ENCODE data around the gene SCFD2. TPM values are rescaled to one million over a fixed set of nuclear protein-coding genes. Genes with fewer than 3 reads are reported as not detected.

The SCFD2 gene
- polyA plus RNA-seq, 1 donor from 2014 or later = 5.0 TPM

DNA sequence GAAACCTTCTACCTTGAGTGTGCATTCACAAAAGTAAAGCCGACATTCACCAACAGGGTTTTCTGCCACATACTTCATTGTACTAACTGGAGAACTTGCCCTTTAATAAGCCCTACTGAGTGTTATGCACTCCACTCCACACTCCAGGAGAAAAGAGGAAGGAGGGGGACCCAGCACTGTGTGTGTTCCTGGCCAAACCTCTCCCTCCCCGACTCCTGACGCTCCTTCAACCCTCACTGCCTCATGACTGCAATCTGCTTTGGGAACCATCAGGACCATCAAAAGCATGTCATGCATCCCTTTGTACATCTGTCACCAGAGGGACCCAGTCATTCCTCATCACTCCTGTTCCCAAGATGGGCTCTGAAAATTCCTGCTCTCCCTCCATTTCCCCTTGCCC, 360.1 kb downstream of the SCFD2 start:
- no peaks in the 10 kb centered on the region for H3K79me2 ChIP-seq (replicated peaks; ENCODE audit: insufficient read depth, low read length)
- H3K9me2 ChIP-seq (ENCODE audit: insufficient read depth, low read length) = no peaks in the 10 kb centered on the region
- no peak overlapping the region for H2AFZ ChIP-seq (ENCODE audit: low read depth, low read length)
- H3K4me3 ChIP-seq (ENCODE audit: low read length) = no peak overlapping the region
- TF ChIP-seq MXI1 (conservative IDR thresholded peaks at IDR 0.05; ENCODE audit: poor library complexity, severe bottlenecking) (no peak), EZH2 (IDR thresholded peaks at IDR 0.05; ENCODE audit: borderline replicate concordance, insufficient read depth, low read length, poor library complexity, severe bottlenecking) (no peak), EP300 (conservative IDR thresholded peaks at IDR 0.05; ENCODE audit: poor library complexity, severe bottlenecking) (no peak), SMC3 (conservative IDR thresholded peaks at IDR 0.05; ENCODE audit: poor library complexity) (no peak), POLR2AphosphoS5 (IDR thresholded peaks at IDR 0.05) (no peak), RAD21 (conservative IDR thresholded peaks at IDR 0.05) (no peak), TAF1 (IDR thresholded peaks at IDR 0.05; ENCODE audit: low read depth) (no peak)
- TF ChIP-seq, protein P1, sequence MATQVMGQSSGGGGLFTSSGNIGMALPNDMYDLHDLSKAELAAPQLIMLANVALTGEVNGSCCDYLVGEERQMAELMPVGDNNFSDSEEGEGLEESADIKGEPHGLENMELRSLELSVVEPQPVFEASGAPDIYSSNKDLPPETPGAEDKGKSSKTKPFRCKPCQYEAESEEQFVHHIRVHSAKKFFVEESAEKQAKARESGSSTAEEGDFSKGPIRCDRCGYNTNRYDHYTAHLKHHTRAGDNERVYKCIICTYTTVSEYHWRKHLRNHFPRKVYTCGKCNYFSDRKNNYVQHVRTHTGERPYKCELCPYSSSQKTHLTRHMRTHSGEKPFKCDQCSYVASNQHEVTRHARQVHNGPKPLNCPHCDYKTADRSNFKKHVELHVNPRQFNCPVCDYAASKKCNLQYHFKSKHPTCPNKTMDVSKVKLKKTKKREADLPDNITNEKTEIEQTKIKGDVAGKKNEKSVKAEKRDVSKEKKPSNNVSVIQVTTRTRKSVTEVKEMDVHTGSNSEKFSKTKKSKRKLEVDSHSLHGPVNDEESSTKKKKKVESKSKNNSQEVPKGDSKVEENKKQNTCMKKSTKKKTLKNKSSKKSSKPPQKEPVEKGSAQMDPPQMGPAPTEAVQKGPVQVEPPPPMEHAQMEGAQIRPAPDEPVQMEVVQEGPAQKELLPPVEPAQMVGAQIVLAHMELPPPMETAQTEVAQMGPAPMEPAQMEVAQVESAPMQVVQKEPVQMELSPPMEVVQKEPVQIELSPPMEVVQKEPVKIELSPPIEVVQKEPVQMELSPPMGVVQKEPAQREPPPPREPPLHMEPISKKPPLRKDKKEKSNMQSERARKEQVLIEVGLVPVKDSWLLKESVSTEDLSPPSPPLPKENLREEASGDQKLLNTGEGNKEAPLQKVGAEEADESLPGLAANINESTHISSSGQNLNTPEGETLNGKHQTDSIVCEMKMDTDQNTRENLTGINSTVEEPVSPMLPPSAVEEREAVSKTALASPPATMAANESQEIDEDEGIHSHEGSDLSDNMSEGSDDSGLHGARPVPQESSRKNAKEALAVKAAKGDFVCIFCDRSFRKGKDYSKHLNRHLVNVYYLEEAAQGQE (IDR thresholded peaks at IDR 0.05; ENCODE audit: borderline replicate concordance) = no peak
- TF ChIP-seq, protein P2, sequence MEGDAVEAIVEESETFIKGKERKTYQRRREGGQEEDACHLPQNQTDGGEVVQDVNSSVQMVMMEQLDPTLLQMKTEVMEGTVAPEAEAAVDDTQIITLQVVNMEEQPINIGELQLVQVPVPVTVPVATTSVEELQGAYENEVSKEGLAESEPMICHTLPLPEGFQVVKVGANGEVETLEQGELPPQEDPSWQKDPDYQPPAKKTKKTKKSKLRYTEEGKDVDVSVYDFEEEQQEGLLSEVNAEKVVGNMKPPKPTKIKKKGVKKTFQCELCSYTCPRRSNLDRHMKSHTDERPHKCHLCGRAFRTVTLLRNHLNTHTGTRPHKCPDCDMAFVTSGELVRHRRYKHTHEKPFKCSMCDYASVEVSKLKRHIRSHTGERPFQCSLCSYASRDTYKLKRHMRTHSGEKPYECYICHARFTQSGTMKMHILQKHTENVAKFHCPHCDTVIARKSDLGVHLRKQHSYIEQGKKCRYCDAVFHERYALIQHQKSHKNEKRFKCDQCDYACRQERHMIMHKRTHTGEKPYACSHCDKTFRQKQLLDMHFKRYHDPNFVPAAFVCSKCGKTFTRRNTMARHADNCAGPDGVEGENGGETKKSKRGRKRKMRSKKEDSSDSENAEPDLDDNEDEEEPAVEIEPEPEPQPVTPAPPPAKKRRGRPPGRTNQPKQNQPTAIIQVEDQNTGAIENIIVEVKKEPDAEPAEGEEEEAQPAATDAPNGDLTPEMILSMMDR (IDR thresholded peaks at IDR 0.05; ENCODE audit: poor library complexity, severe bottlenecking) = no peak
- H3K9ac ChIP-seq (ENCODE audit: low read length) = no peak overlapping the region
- H4K20me1 ChIP-seq (ENCODE audit: insufficient read depth) = no peaks in the 10 kb centered on the region
- no peak overlapping the region for H3K27ac ChIP-seq (ENCODE audit: low read length)
- H3K27me3 ChIP-seq (ENCODE audit: insufficient read depth, low read depth, low read length) = no peaks in the 10 kb centered on the region
- no peaks in the 10 kb centered on the region for H3F3A ChIP-seq (ENCODE audit: insufficient read depth, low read length, poor library complexity, severe bottlenecking)
- H3K36me3 ChIP-seq (ENCODE audit: insufficient read depth, low read length) = no peaks in the 10 kb centered on the region
- no peak overlapping the region for H3K4me2 ChIP-seq (ENCODE audit: low read length)
- H3K9me3 ChIP-seq (ENCODE audit: low read length) = no peaks in the 10 kb centered on the region

DNA sequence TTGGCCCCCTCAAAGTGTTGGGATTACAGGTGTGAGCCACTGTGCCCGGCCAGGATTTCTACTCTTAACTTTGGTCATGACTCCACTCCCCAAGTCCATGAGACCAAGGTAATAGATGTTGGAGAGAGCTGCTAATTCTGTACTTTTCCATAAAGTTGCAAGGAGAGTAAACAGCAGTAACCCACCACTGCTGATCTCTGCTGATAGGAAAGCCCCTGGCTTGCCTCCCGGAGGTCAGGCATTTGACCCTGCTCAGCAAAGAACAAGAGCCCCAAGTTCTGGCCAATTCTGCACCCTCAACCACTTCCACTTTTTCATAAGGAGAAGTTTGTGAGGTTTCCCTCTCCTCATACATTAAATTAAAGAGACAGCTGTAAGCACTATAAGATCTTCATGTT, 360.7 kb downstream of the SCFD2 start:
- no peak overlapping the region for H3K27ac ChIP-seq (ENCODE audit: low read length)
- H3K27me3 ChIP-seq (ENCODE audit: insufficient read depth, low read depth, low read length) = no peaks in the 10 kb centered on the region

More for the DNA sequence above, 360.7 kb downstream of the SCFD2 start:
- TF ChIP-seq MXI1 (conservative IDR thresholded peaks at IDR 0.05; ENCODE audit: poor library complexity, severe bottlenecking) = no peak
- TF ChIP-seq TAF1 (IDR thresholded peaks at IDR 0.05; ENCODE audit: low read depth) = no peak
- H3K9ac ChIP-seq (ENCODE audit: low read length) = no peak overlapping the region
- no peaks in the 10 kb centered on the region for H3K9me2 ChIP-seq (ENCODE audit: insufficient read depth, low read length)
- H3K36me3 ChIP-seq (ENCODE audit: insufficient read depth, low read length) = no peaks in the 10 kb centered on the region
- H3K79me2 ChIP-seq (replicated peaks; ENCODE audit: insufficient read depth, low read length) = no peaks in the 10 kb centered on the region
- no peak overlapping the region for H3K4me3 ChIP-seq (ENCODE audit: low read length)
- H4K20me1 ChIP-seq (ENCODE audit: insufficient read depth) = no peaks in the 10 kb centered on the region
- no peaks in the 10 kb centered on the region for H3K9me3 ChIP-seq (ENCODE audit: low read length)
- H3F3A ChIP-seq (ENCODE audit: insufficient read depth, low read length, poor library complexity, severe bottlenecking) = no peaks in the 10 kb centered on the region
- H3K4me2 ChIP-seq (ENCODE audit: low read length) = no peak overlapping the region
- no peak overlapping the region for H2AFZ ChIP-seq (ENCODE audit: low read depth, low read length)
